PFSK-1 (cell line): ENCODE results near the gene GMDS.

Experiments
- FOXP2 ChIP-seq: optimal IDR thresholded peaks from 2 replicates; pipeline ENCODE3; 2011; ENCODE audit warnings: borderline replicate concordance, control low read depth, inconsistent platforms; ENCODE audit not compliant: insufficient read depth; ENCODE audit errors: extremely low read length, extremely low read depth
- POLR2AphosphoS5 ChIP-seq: IDR thresholded peaks from 2 replicates; pipeline ENCODE4 v1.6.1; 2012; ENCODE audit warnings: low read depth, mild to moderate bottlenecking, control low read depth, low read length, moderate library complexity
- SIN3A ChIP-seq: IDR thresholded peaks from 2 replicates; pipeline ENCODE4 v1.6.1; 2012; ENCODE audit warnings: mild to moderate bottlenecking, low read length, moderate library complexity, borderline replicate concordance; ENCODE audit not compliant: insufficient read depth
- TAF1 ChIP-seq: IDR thresholded peaks from 2 replicates; pipeline ENCODE4 v1.6.1; 2012; ENCODE audit warnings: low read length, control low read depth, borderline replicate concordance; ENCODE audit not compliant: insufficient read depth
- TF ChIP-seq, protein P1 (sequence below), 2 experiments: IDR thresholded peaks; 2 replicates each; pipeline versions ENCODE4 v1.6.1 to v1.8.0; 2011 to 2012; ENCODE audit warnings: low read depth in 2 of 2, low read length in 2 of 2, control low read depth in 1 of 2, inconsistent platforms in 1 of 2, mild to moderate bottlenecking in 1 of 2, moderate library complexity in 1 of 2; ENCODE audit not compliant: insufficient read depth in 1 of 2

Gene GMDS

GRCh38 chr6:2220154-2220553 is 25.3 kb downstream of the GMDS start:
- TF ChIP-seq SIN3A = no peak
- no peak for TF ChIP-seq TAF1
- no peak for TF ChIP-seq FOXP2
- no peak for TF ChIP-seq POLR2AphosphoS5
- TF ChIP-seq, protein P1, sequence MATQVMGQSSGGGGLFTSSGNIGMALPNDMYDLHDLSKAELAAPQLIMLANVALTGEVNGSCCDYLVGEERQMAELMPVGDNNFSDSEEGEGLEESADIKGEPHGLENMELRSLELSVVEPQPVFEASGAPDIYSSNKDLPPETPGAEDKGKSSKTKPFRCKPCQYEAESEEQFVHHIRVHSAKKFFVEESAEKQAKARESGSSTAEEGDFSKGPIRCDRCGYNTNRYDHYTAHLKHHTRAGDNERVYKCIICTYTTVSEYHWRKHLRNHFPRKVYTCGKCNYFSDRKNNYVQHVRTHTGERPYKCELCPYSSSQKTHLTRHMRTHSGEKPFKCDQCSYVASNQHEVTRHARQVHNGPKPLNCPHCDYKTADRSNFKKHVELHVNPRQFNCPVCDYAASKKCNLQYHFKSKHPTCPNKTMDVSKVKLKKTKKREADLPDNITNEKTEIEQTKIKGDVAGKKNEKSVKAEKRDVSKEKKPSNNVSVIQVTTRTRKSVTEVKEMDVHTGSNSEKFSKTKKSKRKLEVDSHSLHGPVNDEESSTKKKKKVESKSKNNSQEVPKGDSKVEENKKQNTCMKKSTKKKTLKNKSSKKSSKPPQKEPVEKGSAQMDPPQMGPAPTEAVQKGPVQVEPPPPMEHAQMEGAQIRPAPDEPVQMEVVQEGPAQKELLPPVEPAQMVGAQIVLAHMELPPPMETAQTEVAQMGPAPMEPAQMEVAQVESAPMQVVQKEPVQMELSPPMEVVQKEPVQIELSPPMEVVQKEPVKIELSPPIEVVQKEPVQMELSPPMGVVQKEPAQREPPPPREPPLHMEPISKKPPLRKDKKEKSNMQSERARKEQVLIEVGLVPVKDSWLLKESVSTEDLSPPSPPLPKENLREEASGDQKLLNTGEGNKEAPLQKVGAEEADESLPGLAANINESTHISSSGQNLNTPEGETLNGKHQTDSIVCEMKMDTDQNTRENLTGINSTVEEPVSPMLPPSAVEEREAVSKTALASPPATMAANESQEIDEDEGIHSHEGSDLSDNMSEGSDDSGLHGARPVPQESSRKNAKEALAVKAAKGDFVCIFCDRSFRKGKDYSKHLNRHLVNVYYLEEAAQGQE (IDR thresholded peaks at IDR 0.05; ENCODE audit: insufficient read depth in 1 of 2, low read depth in 2 of 2, low read length in 2 of 2) = no peak

DNA sequence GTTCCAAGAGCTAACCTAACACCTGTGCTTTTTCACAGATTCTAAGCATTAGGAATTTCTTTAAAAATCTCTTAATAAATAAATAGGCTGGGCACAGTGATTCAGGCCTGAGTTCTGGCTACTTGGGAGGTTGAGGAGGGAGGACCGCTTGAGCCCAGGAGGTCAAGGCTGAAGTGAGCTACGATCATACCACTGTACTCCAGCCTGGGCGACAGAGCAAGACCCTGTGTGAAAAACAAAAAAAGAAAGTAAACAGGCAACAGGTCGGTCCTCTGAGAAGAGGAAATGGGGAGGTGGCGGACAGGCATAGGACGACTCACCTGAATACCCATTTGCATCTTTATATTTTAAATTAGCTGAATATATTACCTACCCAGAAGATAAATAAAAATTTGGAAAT is 26.5 kb downstream of the GMDS start:
- TF ChIP-seq, protein P1 (IDR thresholded peaks at IDR 0.05; ENCODE audit: insufficient read depth in 1 of 2, low read depth in 2 of 2, low read length in 2 of 2) = no peak
- TF ChIP-seq FOXP2 (no peak), POLR2AphosphoS5 (no peak), TAF1 (no peak), SIN3A (no peak)

GRCh38 chr6:2216794-2217383 is 28.5 kb downstream of the GMDS start:
- TF ChIP-seq FOXP2 = no peak
- no peak for TF ChIP-seq SIN3A
- TF ChIP-seq, protein P1 (IDR thresholded peaks at IDR 0.05; ENCODE audit: insufficient read depth in 1 of 2, low read depth in 2 of 2, low read length in 2 of 2) = no peak
- no peak for TF ChIP-seq TAF1
- TF ChIP-seq POLR2AphosphoS5 = no peak

- no peak for TF ChIP-seq FOXP2
- TF ChIP-seq SIN3A = no peak
- TF ChIP-seq TAF1 = no peak
- no peak for TF ChIP-seq POLR2AphosphoS5
- TF ChIP-seq, protein P1 (IDR thresholded peaks at IDR 0.05; ENCODE audit: insufficient read depth in 1 of 2, low read depth in 2 of 2, low read length in 2 of 2) = no peak
Observed at GRCh38 chr6:2215342-2215741, 30.1 kb downstream of the GMDS start.
